Activated naive CD8-positive, alpha-beta T cell treated with anti-CD3 and anti-CD28 coated beads, Interleukin-2, amount 10 ng/mL, durations not matched to agents 7 days and 5 days (primary cell): ENCODE results near the gene YWHAH. TPM values are rescaled to one million over a fixed set of nuclear protein-coding genes. Genes with fewer than 3 reads are reported as not detected.

Source experiments
- ATAC-seq: fragments of 150-1000 bp; cut with Tn5 transposase; one replicate; pipeline ENCODE4 v1.10.0; 2021; ENCODE audit warnings: low read depth, moderate library complexity
- POLR2A ChIA-PET: fragments of 350-600 bp; sonication (Branson Sonifier 250); formaldehyde crosslinking; loops from one replicate; lab custom pipeline; 2021; ENCODE audit warnings: antibody characterized with exemption; lab: Charles Lee
- DNase-seq: peaks from one replicate; pipeline ENCODE4 v3.0.0; 2021
- H3K27ac Mint-ChIP-seq: one replicate; pipeline ENCODE4 v1.8.0; 2022; ENCODE audit warnings: mild to moderate bottlenecking, mixed read lengths
- H3K27me3 Mint-ChIP-seq: one replicate; pipeline ENCODE4 v1.8.0; 2022; ENCODE audit warnings: mild to moderate bottlenecking, moderate library complexity, mixed read lengths
- H3K36me3 Mint-ChIP-seq: one replicate; pipeline ENCODE4 v1.8.0; 2021; ENCODE audit warnings: mild to moderate bottlenecking, mixed read lengths
- H3K4me1 Mint-ChIP-seq: one replicate; pipeline ENCODE4 v1.8.0; 2021; ENCODE audit warnings: mixed read lengths
- H3K4me3 Mint-ChIP-seq: one replicate; pipeline ENCODE4 v1.8.0; 2022; ENCODE audit warnings: mild to moderate bottlenecking, moderate library complexity, mixed read lengths
- H3K9me3 Mint-ChIP-seq: one replicate; pipeline ENCODE4 v1.8.0; 2021; ENCODE audit warnings: mixed read lengths
- total RNA-seq, 2 experiments: library from RNA; stranded (reverse); gene quantifications; one replicate each; pipeline ENCODE4 v1.2.3, GENCODE V29; 2021

The YWHAH gene
- 100 to 1,000 TPM; 159 to 160 TPM for total RNA-seq

- DNase-seq, result peak; percentile 92
- ATAC-seq, result peak; percentile 76
- peak within 1 kb of the TSS; percentile 92 for H3K4me3 Mint-ChIP-seq
- peaks cover 24% of the 10 kb centered on the region for H3K4me1 Mint-ChIP-seq
- H3K9me3 Mint-ChIP-seq, result no peaks in the 10 kb centered on the region
- H3K36me3 Mint-ChIP-seq, result peaks cover 12% of the 10 kb centered on the region
- no peaks in the 10 kb centered on the region for H3K27me3 Mint-ChIP-seq
- H3K27ac Mint-ChIP-seq, result peak within 1 kb of the TSS; percentile 92
- POLR2A ChIA-PET, result interaction anchor here (1.1 kb wide), 1 partner anchor 12 kb away, joined by 4 read pairs; no protein-coding TSS in a partner anchor
Measured at GRCh38 chr22:31943978-31944699, at the start of gene YWHAH. TSS of gene YWHAH (plus strand) at chr22:31944535. CDS start at chr22:31944734, 199 bp downstream.

- POLR2A ChIA-PET, result no interaction called here
- ATAC-seq (no peak), DNase-seq (no peak)
- H3K4me1 Mint-ChIP-seq, result no peaks in the 10 kb centered on the region
- peaks cover 4% of the 10 kb centered on the region for H3K36me3 Mint-ChIP-seq
- H3K27ac Mint-ChIP-seq, result no peak overlapping the region
- no peaks in the 10 kb centered on the region for H3K9me3 Mint-ChIP-seq
- no peaks in the 10 kb centered on the region for H3K27me3 Mint-ChIP-seq
- no peak overlapping the region for H3K4me3 Mint-ChIP-seq
Measured at GRCh38 chr22:31895411-31896123, 48.8 kb upstream of the YWHAH start.

- ATAC-seq, result no peak
- Mint-ChIP-seq H3K36me3 (peaks cover 6% of the 10 kb centered on the region), H3K27ac (no peak overlapping the region), H3K4me3 (no peak overlapping the region), H3K27me3 (no peaks in the 10 kb centered on the region), H3K9me3 (no peaks in the 10 kb centered on the region), H3K4me1 (no peaks in the 10 kb centered on the region)
- DNase-seq, result no peak
- POLR2A ChIA-PET, result no interaction called here
Measured at GRCh38 chr22:31896472-31896871, 47.9 kb upstream of the YWHAH start.

DNA sequence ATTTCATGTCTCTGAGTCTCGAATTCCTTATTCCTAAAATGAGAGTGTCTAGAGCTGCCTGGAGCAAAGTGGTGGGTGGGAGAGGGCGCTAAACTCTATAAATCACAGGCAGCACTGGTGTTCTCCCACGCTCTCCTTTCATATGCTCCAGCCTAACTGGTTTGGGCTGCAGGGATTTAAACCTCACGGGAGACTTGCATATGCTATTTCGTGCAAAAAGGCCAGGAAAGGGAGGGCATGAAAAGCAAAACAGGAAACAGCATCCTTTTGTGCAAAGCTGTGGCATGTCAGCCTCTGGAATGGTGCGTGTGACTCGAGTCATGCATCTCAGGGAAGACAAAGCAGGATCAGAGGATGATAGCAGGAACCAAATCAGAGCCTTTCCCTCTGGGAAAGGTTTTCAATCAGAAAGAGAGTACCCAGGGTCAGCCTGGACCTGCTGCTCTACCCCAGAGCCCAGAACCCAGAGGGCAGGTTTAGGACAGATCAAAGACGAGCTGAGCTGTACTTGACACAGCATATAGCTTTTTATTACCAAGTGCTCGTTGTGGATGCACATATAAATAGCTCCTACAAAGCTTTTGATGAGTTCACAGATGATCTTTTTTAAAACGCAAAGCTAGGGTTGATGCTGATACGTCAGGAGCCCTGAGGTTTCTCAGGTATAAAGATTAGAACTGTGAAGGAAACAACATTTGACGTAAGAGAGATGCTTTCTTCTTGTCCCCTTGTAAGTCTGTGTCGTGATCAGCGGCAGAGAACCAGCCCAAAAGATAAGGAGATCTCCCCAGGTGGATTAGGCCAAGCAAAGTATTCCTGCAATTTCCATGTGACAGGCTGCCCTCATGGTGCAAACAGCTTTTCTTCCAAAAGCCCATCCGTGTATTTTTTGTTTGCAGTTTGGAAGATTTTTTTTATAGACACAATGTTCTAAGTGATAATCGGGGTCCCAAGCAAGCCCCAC lies 46.2 kb upstream of the YWHAH start:
- ATAC-seq, result no peak
- Mint-ChIP-seq H3K9me3 (no peaks in the 10 kb centered on the region), H3K27me3 (no peaks in the 10 kb centered on the region), H3K4me1 (no peaks in the 10 kb centered on the region), H3K36me3 (peaks cover 3% of the 10 kb centered on the region), H3K27ac (no peak overlapping the region), H3K4me3 (no peak overlapping the region)
- DNase-seq, result no peak
- POLR2A ChIA-PET, result no interaction called here

- H3K4me3 Mint-ChIP-seq, result no peak overlapping the region
- DNase-seq (no peak), ATAC-seq (no peak)
- no peaks in the 10 kb centered on the region for H3K9me3 Mint-ChIP-seq
- peaks cover 2% of the 10 kb centered on the region for H3K36me3 Mint-ChIP-seq
- H3K27ac Mint-ChIP-seq, result no peak overlapping the region
- no peaks in the 10 kb centered on the region for H3K4me1 Mint-ChIP-seq
- POLR2A ChIA-PET, result no interaction called here
- H3K27me3 Mint-ChIP-seq, result no peaks in the 10 kb centered on the region
Measured at GRCh38 chr22:31898926-31899325, 45.4 kb upstream of the YWHAH start.

DNA sequence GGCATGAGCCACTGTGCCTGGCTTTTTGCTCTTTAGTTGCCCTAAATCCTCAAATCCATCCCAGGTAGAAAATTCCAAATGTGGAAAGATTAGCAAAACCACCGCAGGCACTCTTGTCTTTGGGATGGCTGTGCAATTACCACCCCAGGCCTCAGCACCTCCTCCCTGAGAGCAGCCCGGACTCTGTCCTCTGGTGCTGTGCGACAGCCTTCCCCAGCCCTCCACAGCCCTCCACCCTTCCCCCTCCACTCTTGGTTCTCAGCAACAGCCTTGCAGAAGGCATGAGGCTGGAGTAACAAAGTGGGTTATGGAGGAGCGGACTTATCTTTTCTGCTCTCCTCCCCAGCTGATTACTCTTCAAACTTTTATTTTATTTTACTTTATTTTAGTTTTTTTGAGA lies 44.7 kb upstream of the YWHAH start:
- H3K27ac Mint-ChIP-seq, result no peak overlapping the region
- POLR2A ChIA-PET, result no interaction called here
- H3K36me3 Mint-ChIP-seq, result peaks cover 5% of the 10 kb centered on the region
- ATAC-seq (no peak), DNase-seq (no peak)
- no peaks in the 10 kb centered on the region for H3K27me3 Mint-ChIP-seq
- H3K9me3 Mint-ChIP-seq, result no peaks in the 10 kb centered on the region
- H3K4me1 Mint-ChIP-seq, result no peaks in the 10 kb centered on the region
- no peak overlapping the region for H3K4me3 Mint-ChIP-seq

GRCh38 chr22:31901388-31902137 lies 42.8 kb upstream of the YWHAH start:
- Mint-ChIP-seq H3K36me3 (peaks cover 8% of the 10 kb centered on the region), H3K9me3 (no peaks in the 10 kb centered on the region), H3K27me3 (no peaks in the 10 kb centered on the region), H3K4me3 (no peak overlapping the region), H3K4me1 (no peaks in the 10 kb centered on the region), H3K27ac (no peak overlapping the region)
- no peak for ATAC-seq
- POLR2A ChIA-PET, result no interaction called here
- DNase-seq, result no peak

DNA sequence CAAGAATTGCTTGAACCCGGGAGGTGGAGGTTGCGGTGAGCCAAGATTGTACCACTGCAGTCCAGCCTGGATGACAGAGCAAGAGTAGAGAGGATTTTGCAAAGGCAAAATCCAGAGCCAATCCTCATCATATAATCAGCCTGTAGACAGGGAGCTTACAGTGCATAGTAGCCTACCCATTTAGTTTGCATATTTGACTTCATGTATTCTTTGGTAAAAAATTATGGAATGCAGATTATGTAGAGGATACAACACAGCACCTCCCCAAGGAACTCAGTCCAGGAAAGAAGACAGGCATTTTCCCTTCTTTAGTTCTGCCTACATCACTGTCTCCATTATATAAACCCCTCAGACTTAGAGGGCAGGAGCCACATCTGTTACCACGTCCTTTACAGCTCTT lies 39.7 kb upstream of the YWHAH start:
- POLR2A ChIA-PET, result no interaction called here
- H3K9me3 Mint-ChIP-seq, result no peaks in the 10 kb centered on the region
- DNase-seq, result no peak
- peaks cover 8% of the 10 kb centered on the region for H3K36me3 Mint-ChIP-seq
- no peaks in the 10 kb centered on the region for H3K4me1 Mint-ChIP-seq
- H3K4me3 Mint-ChIP-seq, result no peak overlapping the region
- no peak overlapping the region for H3K27ac Mint-ChIP-seq
- no peaks in the 10 kb centered on the region for H3K27me3 Mint-ChIP-seq
- ATAC-seq, result no peak

GRCh38 chr22:31905356-31905755 lies 39.0 kb upstream of the YWHAH start:
- peaks cover 9% of the 10 kb centered on the region for H3K36me3 Mint-ChIP-seq
- H3K4me1 Mint-ChIP-seq, result no peaks in the 10 kb centered on the region
- DNase-seq (no peak), ATAC-seq (no peak)
- H3K4me3 Mint-ChIP-seq, result no peak overlapping the region
- H3K27me3 Mint-ChIP-seq, result no peaks in the 10 kb centered on the region
- POLR2A ChIA-PET, result no interaction called here
- no peaks in the 10 kb centered on the region for H3K9me3 Mint-ChIP-seq
- no peak overlapping the region for H3K27ac Mint-ChIP-seq

GRCh38 chr22:31906086-31906485 lies 38.2 kb upstream of the YWHAH start:
- H3K27me3 Mint-ChIP-seq, result no peaks in the 10 kb centered on the region
- H3K27ac Mint-ChIP-seq, result no peak overlapping the region
- H3K36me3 Mint-ChIP-seq, result peaks cover 10% of the 10 kb centered on the region
- POLR2A ChIA-PET, result no interaction called here
- no peak overlapping the region for H3K4me3 Mint-ChIP-seq
- H3K4me1 Mint-ChIP-seq, result no peaks in the 10 kb centered on the region
- no peaks in the 10 kb centered on the region for H3K9me3 Mint-ChIP-seq
- no peak for DNase-seq
- ATAC-seq, result no peak

DNA sequence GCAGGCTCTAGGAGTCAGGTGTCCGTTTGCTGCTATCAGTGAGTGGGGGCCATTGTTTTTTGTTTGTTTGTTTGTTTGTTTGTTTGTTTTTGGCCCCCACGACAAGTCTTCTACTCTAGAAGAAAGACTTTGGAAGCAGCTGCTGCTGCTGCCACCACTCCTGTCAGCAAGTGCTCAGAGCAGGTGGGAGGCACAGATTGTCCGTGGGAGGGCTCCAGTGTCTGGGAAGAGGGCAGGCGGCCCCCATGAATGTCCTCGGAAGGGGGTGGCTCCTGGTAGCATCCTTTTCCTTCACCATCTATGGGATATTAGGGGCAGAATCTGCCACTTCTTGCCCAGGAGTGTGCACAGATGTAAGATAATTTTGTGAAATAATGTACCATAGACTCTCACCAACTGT lies 37.8 kb upstream of the YWHAH start:
- ATAC-seq (no peak), DNase-seq (no peak)
- Mint-ChIP-seq H3K9me3 (no peaks in the 10 kb centered on the region), H3K36me3 (peaks cover 9% of the 10 kb centered on the region), H3K4me3 (no peak overlapping the region), H3K27ac (no peak overlapping the region), H3K27me3 (no peaks in the 10 kb centered on the region), H3K4me1 (no peaks in the 10 kb centered on the region)
- POLR2A ChIA-PET, result no interaction called here

DNA sequence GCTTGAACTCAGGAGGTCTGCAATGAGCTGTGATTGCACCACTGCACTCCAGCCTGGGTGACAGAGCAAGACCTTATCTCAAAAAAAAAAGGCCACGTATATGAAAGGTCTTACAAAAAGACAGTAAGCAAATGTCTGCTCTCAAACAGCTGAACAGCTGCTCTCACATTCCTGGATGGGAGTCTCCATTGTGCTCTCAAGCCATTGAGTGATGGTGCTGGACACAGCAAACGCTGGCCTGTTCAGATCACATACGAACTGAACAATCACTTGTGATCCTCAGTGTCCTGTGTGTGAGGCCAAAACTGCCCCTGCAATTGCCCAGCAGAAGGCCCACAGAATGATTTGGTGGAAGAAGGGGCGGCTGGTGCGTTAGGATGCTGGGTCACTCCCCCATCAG lies 34.4 kb upstream of the YWHAH start:
- Mint-ChIP-seq H3K4me1 (no peaks in the 10 kb centered on the region), H3K36me3 (peaks cover 6% of the 10 kb centered on the region), H3K27ac (no peak overlapping the region), H3K9me3 (no peaks in the 10 kb centered on the region), H3K27me3 (no peaks in the 10 kb centered on the region), H3K4me3 (no peak overlapping the region)
- ATAC-seq (no peak), DNase-seq (no peak)
- POLR2A ChIA-PET, result interaction anchor here (0.6 kb wide), 1 partner anchor 200 kb away, joined by 3 read pairs; no protein-coding TSS in a partner anchor
